IPS-20b (cell line): Measurements from ENCODE around the gene ABL1.

Source experiments
- H3K27ac ChIP-seq: one replicate; pipeline ENCODE4 v1.5.1; 2013; ENCODE audit warnings: low read length
- H3K27me3 ChIP-seq: 2 replicates; pipeline ENCODE4 v1.6.1; 2013; ENCODE audit warnings: mild to moderate bottlenecking, low read length, inconsistent platforms; ENCODE audit not compliant: insufficient read depth
- H3K36me3 ChIP-seq: 2 replicates; pipeline ENCODE4 v1.6.1; 2013; ENCODE audit warnings: low read depth, mild to moderate bottlenecking, inconsistent platforms, low read length, moderate library complexity; ENCODE audit not compliant: insufficient read depth
- H3K4me1 ChIP-seq: 2 replicates; pipeline ENCODE4 v1.6.1; 2013; ENCODE audit warnings: mild to moderate bottlenecking, control low read depth, inconsistent platforms, low read length, moderate library complexity; ENCODE audit not compliant: insufficient read depth
- H3K4me3 ChIP-seq: 2 replicates; pipeline ENCODE4 v1.5.1; 2013; ENCODE audit warnings: mild to moderate bottlenecking, low read length, inconsistent platforms
- H3K9ac ChIP-seq: 2 replicates; pipeline ENCODE4 v1.6.1; 2013; ENCODE audit warnings: low read depth, mild to moderate bottlenecking, inconsistent platforms, low read length, moderate library complexity
- H3K9me3 ChIP-seq: 2 replicates; pipeline ENCODE4 v1.6.1; 2013; ENCODE audit warnings: mild to moderate bottlenecking, low read depth, low read length, inconsistent platforms; ENCODE audit not compliant: insufficient read depth

Gene ABL1

DNA sequence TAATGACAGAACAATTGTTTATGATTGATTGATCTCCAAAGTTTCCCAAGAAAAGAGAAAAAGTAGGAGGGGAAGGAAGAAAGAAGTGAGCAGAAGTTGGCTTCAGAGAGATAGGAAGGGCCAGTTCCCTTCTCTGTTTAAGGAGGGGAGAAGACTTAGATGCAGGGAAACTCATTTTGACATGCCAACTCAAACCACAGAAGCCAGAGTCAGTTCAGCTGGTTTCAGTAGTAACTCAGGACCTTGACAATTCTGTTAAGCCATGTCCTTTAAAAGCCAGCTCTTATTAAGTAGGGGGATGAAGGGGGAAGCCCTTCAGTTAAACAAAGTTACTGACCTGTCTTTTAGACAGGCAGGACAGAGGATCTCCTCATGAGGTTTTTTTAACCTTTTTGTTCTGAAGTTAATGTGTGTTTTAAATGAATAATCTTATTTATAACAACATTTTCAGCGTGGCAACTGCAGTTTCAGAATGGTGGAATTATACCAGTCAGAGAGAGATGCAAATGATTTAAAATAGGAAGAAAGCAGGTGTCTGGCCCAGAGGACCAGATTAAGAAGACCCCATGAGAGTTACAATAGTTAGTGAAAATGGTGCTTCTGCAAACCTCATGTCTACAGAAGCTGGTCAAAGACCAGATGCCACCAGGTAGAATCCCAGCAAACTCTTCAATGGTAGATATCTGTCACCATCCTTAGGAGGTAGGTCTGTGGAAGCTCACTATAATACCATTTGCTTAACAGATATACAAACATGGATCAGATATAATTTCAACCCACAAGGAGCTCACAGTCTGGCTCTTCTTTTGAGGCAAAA, 29.3 kb upstream of the ABL1 start:
- no peak overlapping the region for H3K27ac ChIP-seq
- H3K9ac ChIP-seq: no peak overlapping the region
- peaks cover 7% of the 10 kb centered on the region; the same call in 1 of the 2 replicates for H3K4me1 ChIP-seq
- H3K27me3 ChIP-seq: no peaks in the 10 kb centered on the region
- no peak overlapping the region for H3K4me3 ChIP-seq
- H3K36me3 ChIP-seq: no peaks in the 10 kb centered on the region
- no peaks in the 10 kb centered on the region; the same call in 1 of the 2 replicates for H3K9me3 ChIP-seq

DNA sequence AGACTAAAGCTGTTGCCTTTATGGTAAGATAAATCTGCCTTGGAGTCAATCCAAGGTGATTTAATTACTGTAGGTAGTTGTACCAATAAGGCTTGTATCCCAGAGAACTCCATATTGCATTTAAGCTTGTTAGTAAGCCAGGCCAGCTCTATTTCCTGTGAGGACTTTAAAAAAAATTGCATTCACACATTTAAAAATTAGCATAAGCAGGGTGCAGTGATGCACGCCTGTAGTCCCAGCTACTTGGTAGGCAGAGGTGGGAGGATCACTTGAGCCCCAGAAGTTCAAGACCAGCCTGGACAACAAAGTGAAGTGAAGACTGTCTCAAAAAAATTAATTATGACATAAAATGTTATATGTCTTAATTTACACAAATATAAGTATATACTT, 28.7 kb upstream of the ABL1 start:
- Histone ChIP-seq H3K9ac (no peak overlapping the region), H3K36me3 (no peaks in the 10 kb centered on the region), H3K27me3 (no peaks in the 10 kb centered on the region), H3K4me1 (peaks cover 7% of the 10 kb centered on the region; the same call in 1 of the 2 replicates), H3K4me3 (no peak overlapping the region), H3K9me3 (no peaks in the 10 kb centered on the region; the same call in 1 of the 2 replicates), H3K27ac (no peak overlapping the region)

DNA sequence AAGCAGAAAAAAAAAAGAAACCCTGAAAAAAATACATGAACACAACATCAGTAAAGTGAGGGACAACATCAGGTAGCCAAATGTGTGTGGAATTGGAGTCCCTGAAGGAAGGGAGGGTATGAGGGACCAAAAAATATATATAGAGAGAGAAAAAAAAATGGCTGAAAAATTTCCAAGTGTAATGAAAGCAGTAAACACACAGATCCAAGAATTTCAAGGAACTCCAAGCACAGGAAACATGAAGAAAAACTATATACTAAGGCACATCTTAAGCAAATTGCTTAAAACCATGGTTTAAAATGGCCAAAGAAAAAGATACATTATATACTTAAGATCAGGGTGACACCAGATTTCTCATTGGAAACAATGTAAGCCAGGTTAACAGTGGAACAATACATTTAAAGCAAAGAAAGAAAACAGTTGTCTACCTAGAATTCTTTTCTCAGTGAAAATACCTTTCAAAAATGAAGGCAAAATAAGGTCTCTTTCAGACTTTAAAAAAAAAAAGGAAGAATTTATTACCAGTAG, 24.4 kb upstream of the ABL1 start:
- Histone ChIP-seq H3K9ac (no peak overlapping the region), H3K4me3 (no peak overlapping the region), H3K4me1 (peaks cover 1% of the 10 kb centered on the region; the same call in 1 of the 2 replicates), H3K36me3 (no peaks in the 10 kb centered on the region), H3K27ac (no peak overlapping the region), H3K27me3 (no peaks in the 10 kb centered on the region), H3K9me3 (no peaks in the 10 kb centered on the region; the same call in 1 of the 2 replicates)

DNA sequence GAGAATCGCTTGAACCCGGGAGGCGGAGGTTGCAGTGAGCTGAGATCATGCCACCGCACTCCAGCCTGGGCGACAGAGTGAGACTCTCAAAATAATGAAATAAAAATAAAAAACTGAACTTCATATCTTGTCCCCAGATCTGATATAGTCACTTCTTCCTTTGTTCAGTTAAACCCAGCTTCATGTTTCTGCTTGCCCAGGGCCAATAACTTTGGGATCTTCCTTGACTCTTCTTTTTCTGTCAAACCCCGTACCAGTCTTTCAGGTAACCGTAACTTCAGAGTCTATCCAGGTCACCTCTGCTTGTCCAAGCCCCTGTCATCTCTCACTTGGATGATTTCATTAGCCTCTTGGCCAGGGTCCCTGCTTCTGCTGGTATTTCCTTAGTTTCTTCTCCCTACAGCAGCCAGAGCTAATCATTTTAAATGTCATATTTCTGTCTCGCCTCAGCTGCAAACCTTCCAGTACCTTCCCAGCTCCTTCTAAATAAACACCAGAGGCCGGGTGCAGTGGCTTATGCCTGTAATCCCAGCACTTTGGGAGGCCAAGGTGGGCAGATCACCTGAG, 19.7 kb upstream of the ABL1 start:
- no peak overlapping the region for H3K4me3 ChIP-seq
- H3K27ac ChIP-seq: no peak overlapping the region
- no peak overlapping the region for H3K9ac ChIP-seq
- no peaks in the 10 kb centered on the region for H3K4me1 ChIP-seq
- no peaks in the 10 kb centered on the region for H3K36me3 ChIP-seq
- H3K9me3 ChIP-seq: no peaks in the 10 kb centered on the region; the same call in 1 of the 2 replicates
- H3K27me3 ChIP-seq: no peaks in the 10 kb centered on the region

DNA sequence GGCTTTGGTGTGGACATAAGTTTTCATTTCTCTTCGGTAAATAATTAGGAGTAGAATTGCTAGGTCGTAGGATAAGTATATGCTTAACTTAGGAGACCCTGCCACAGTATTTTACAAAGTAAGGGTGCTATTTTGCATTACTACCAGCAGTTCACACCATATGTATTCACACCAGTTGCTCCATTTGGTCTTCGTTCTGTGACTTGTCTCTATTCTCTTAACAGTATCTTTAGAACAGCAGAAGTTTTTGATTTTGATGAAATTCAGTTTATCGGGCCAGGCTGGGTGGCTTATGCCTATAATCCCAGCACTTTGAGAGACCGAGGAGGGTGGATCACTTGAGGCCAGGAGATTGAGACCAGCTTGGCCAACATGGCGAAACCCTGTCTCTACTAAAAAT, 17.1 kb upstream of the ABL1 start:
- no peaks in the 10 kb centered on the region for H3K27me3 ChIP-seq
- H3K9me3 ChIP-seq: no peaks in the 10 kb centered on the region
- no peaks in the 10 kb centered on the region for H3K36me3 ChIP-seq
- 0 out of 2 replicates have a peak, but pooled peaks cover under 1% of the 10 kb centered on the region for H3K4me1 ChIP-seq
- H3K4me3 ChIP-seq: no peak overlapping the region
- no peak overlapping the region for H3K27ac ChIP-seq
- H3K9ac ChIP-seq: no peak overlapping the region

DNA sequence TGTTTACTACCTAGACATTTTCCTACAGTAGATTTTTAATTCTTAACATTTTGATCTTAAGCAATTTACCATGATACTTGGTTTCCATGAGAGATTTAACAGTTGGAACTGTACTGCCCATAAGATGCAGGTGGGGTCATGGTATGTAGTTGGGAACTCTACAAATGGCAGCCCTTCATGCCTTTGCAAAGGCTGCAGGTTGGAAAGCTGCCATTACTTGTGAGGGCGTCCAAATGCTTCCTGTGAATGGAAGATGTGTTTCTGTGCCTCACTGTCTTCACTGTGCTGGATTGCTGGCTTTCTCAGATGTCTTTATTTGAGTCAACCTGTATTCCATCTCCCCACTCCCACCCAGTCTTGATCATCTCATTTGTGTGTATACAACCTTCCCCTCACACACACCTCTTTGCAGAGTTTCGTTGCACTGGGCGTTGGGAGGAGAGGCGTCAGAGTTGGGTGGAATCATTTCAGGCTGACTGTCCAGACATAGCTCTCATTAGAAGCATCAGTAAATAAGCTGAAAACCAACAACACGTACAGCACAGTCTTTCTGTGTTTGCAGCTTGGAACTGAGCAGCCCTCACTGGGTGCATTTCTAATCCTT, 14.8 kb upstream of the ABL1 start:
- no peak overlapping the region for H3K27ac ChIP-seq
- H3K27me3 ChIP-seq: no peaks in the 10 kb centered on the region
- H3K9me3 ChIP-seq: no peaks in the 10 kb centered on the region
- no peak overlapping the region for H3K9ac ChIP-seq
- H3K4me1 ChIP-seq: peaks cover 21% of the 10 kb centered on the region; the same call in 1 of the 2 replicates
- no peaks in the 10 kb centered on the region for H3K36me3 ChIP-seq
- no peak overlapping the region for H3K4me3 ChIP-seq

DNA sequence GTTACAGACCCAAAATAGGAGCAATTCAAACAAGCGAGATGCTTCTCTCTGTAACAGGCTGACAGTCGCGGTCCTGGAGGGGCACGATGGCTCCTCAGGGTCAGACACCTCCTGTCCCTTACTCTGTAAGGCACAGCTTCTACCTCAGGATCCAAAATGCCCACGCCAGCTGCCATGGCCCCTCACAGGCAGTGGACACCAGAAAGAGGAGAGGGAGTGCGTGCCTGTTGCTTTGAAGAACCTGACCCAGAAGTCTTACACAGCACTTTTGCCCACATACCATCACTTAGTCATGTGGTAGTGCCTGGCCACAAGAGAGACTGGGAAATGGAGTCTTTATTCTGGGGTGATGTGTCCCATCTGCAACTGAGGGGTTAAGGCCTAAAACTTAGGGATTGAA, 11.6 kb upstream of the ABL1 start:
- Histone ChIP-seq H3K9me3 (no peaks in the 10 kb centered on the region; the same call in 1 of the 2 replicates), H3K27me3 (no peaks in the 10 kb centered on the region), H3K4me3 (no peak overlapping the region; the same call in 1 of the 2 replicates), H3K27ac (peak overlapping the region; percentile 77), H3K4me1 (peaks cover 32% of the 10 kb centered on the region; the same call in 1 of the 2 replicates), H3K36me3 (no peaks in the 10 kb centered on the region), H3K9ac (peak overlapping the region; percentile 60; the same call in 1 of the 2 replicates)

DNA sequence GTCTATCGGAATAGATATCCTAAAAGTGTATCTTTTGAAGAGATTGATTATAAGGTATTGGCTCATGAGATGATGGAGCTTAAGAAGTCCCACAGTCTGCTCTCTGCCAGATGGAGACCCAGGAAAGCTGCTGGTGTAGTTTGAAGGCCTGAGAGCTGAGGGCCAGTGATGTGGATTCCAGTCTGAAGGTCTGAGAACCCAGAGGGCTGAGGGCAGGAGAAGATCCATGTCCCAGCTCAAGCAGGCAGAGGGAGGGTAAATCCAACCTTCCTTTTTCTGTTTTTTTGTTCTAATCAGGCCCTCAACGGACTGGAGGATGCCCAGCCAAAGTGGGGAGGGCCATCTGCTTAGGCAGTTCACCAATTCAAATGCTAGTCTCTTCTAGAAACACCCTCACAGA, 11.0 kb upstream of the ABL1 start:
- Histone ChIP-seq H3K27me3 (no peaks in the 10 kb centered on the region), H3K36me3 (no peaks in the 10 kb centered on the region), H3K27ac (peak overlapping the region; percentile 77), H3K4me1 (peaks cover 32% of the 10 kb centered on the region; the same call in 1 of the 2 replicates), H3K9me3 (no peaks in the 10 kb centered on the region; the same call in 1 of the 2 replicates), H3K9ac (peak overlapping the region; percentile 60; the same call in 1 of the 2 replicates), H3K4me3 (peak overlapping the region; percentile 46; the same call in 1 of the 2 replicates)

DNA sequence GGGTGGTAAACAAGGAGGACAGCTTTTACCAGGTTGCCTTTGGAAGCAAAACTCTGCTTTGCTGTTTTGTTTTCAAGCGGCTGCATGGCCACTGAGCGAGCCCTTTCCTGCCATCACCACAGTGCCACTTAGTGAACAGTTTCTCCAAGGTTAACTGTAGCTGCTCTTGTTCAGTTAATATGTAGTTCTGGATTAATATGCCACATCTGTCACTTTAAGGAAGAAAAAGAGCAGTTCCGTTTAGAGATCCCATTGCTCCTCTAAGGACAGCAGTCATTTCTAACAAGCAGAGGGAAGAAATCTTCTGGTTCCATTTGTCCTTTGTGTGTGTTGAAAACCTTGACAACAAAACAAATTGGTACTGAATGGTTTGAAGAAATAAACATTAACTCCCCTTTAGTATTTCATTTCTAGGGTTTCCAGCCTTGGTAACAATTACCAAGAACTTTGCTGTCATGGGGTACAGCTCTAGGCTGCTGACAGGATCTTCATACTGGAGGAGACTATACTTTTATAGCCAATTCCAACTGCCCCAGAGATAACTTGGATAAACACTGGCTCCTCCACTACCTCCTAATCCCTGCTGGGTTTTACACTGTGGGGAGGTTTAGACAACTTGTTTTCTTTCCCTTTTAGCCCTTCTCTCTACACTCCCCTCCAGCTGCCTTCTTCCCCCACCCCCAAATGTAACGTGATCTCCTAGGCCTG, 10.3 kb upstream of the ABL1 start:
- peak overlapping the region; percentile 77 for H3K27ac ChIP-seq
- H3K4me1 ChIP-seq: peaks cover 32% of the 10 kb centered on the region; the same call in 1 of the 2 replicates
- H3K9ac ChIP-seq: peak overlapping the region; percentile 60
- no peaks in the 10 kb centered on the region; the same call in 1 of the 2 replicates for H3K9me3 ChIP-seq
- H3K36me3 ChIP-seq: no peaks in the 10 kb centered on the region
- H3K4me3 ChIP-seq: peak overlapping the region; percentile 46
- no peaks in the 10 kb centered on the region for H3K27me3 ChIP-seq

DNA sequence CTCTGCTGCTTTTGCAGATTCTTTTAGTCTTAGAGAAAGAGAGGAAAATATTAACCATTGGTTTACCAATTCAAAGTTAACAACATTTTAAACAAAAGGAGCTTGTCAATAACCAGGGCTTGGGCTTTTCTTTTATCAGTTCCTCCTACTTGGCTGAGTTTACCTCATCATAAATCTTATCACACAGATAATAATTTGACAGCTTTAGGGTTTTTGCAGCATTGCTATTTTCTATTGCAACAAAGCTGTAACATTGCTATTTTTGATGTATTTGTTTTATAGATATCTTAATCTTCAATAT, 9.8 kb upstream of the ABL1 start:
- peak overlapping the region; percentile 34; the same call in 1 of the 2 replicates for H3K4me3 ChIP-seq
- peaks cover 32% of the 10 kb centered on the region; the same call in 1 of the 2 replicates for H3K4me1 ChIP-seq
- no peaks in the 10 kb centered on the region for H3K36me3 ChIP-seq
- peak overlapping the region; percentile 43; the same call in 1 of the 2 replicates for H3K9ac ChIP-seq
- no peaks in the 10 kb centered on the region for H3K27me3 ChIP-seq
- H3K27ac ChIP-seq: no peak overlapping the region
- no peaks in the 10 kb centered on the region; the same call in 1 of the 2 replicates for H3K9me3 ChIP-seq

DNA sequence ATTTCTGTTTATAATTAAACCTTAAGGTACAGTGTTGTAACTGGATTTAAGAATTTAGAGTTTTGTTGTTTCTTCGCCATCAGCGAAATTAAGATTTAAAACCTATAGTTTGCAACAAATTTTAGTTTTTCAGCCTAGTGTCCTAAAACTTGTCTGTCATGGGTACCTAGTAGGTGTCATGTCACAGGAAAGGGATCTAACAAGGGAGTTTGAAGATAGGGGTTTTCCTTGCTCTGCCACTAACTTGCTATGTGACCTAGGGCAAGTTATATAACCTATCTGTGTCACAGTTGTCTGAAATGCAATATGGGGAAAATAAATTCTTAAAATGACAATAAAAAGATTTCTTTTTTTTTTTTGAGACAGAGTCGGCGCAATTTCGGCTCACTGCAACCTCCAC, 9.2 kb upstream of the ABL1 start:
- peak overlapping the region; percentile 34; the same call in 1 of the 2 replicates for H3K4me3 ChIP-seq

More for the DNA sequence above, 9.2 kb upstream of the ABL1 start:
- no peaks in the 10 kb centered on the region for H3K27me3 ChIP-seq
- peak overlapping the region; percentile 43; the same call in 1 of the 2 replicates for H3K9ac ChIP-seq
- no peaks in the 10 kb centered on the region; the same call in 1 of the 2 replicates for H3K9me3 ChIP-seq
- peaks cover 34% of the 10 kb centered on the region; the same call in 1 of the 2 replicates for H3K4me1 ChIP-seq
- peak overlapping the region; percentile 19 for H3K27ac ChIP-seq
- H3K36me3 ChIP-seq: no peaks in the 10 kb centered on the region
